ENCODE data around the gene TMEM269.

TMEM269 gene

DNA sequence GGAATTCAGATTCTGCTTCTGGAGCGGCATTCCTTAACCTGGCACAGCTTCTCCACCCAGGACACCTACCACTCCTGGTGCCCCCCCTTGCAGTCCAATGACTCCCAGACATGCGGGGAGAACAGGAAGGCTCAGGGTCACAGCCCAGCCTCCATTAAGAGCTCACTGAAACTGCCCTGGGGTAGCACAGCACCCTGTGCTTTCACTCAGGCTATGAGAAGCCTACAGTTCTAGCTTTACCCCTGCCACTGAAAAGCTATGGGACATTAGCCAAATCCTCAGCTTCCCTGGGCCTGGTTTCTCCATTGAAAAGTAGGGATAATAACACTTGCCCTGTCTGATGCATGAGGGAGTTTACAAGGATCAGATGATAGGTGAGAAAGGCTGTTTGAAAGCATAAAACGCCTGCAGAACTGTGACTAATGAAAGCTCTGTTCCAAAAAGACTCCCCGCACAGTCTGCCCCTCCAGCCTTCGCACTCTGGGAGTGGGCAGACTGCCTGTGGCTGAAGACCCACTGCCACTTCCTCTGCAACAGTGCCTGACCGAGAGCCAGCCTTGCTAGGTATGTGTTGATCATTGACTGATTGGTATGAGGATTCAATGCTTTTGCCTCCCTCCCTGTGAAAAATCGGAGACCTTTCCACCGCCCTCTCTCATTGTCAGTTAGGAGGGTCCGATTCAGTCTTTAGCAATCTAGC lies 42.0 kb upstream of the TMEM269 start:
- H3K4me3 ChIP-seq (ENCODE audit: low read depth, low read length), result no peak overlapping the region
- TF ChIP-seq, protein P1, sequence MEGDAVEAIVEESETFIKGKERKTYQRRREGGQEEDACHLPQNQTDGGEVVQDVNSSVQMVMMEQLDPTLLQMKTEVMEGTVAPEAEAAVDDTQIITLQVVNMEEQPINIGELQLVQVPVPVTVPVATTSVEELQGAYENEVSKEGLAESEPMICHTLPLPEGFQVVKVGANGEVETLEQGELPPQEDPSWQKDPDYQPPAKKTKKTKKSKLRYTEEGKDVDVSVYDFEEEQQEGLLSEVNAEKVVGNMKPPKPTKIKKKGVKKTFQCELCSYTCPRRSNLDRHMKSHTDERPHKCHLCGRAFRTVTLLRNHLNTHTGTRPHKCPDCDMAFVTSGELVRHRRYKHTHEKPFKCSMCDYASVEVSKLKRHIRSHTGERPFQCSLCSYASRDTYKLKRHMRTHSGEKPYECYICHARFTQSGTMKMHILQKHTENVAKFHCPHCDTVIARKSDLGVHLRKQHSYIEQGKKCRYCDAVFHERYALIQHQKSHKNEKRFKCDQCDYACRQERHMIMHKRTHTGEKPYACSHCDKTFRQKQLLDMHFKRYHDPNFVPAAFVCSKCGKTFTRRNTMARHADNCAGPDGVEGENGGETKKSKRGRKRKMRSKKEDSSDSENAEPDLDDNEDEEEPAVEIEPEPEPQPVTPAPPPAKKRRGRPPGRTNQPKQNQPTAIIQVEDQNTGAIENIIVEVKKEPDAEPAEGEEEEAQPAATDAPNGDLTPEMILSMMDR (IDR thresholded peaks at IDR 0.05; ENCODE audit: low read depth, low read length, missing control alignments), result no peak
- no peak for DNase-seq (ENCODE audit: low read depth)

DNA sequence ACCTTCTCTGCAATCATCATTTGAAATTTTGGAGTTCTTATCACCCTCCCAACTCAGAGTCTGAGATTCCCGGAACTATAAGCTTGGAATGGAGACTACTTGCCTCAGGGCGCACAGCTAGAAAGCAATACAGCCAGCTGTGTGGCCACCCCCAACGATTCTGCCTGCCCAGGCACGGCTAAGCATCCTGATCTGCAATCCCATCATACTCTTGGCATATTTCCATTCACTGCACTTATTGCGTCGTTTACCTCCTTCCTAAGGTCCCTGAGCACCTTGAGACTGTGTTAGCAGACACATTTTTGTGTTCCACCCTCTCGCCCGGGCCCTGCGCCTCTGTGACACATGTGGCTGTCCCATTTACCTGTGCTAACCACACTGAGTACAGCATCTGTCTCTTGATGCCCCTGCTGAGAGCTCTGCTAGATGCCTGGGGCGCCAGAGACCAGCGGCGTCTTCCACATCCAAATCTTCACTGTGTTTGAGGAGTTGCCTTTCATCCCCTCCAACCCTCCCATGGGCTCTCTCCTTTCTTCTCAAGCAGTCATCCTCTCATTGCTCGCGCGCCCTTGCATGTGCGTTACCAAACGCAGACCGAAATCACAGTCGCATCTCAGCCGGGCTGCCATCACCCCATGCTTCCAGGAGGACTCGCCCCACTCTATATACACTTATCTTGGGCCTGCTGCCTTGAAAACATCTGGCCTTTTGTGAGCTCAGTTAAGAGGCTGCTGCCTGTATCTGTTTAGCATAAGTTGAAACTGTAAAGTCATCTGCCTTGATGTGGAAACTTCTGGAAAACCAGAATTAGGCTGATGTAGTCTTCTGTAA lies 41.3 kb upstream of the TMEM269 start:
- no peak overlapping the region for H3K4me3 ChIP-seq (ENCODE audit: low read depth, low read length)
- TF ChIP-seq, protein P1 (IDR thresholded peaks at IDR 0.05; ENCODE audit: low read depth, low read length, missing control alignments), result no peak
- no peak for DNase-seq (ENCODE audit: low read depth)

DNA sequence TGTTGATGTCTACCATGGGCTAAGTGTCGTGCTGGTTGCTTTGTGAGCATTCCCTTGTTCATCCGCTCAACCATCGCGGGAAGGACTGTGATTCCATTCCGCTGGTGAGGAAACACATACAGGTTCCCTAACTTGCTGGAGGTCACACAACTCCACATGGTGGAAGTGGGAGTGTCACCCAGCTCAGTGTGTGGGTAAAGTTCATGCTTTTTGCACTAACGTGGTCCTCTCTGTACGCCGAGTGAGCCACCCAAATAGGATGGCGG lies 40.7 kb upstream of the TMEM269 start:
- no peak overlapping the region for H3K4me3 ChIP-seq (ENCODE audit: low read depth, low read length)
- TF ChIP-seq, protein P1 (IDR thresholded peaks at IDR 0.05; ENCODE audit: low read depth, low read length, missing control alignments), result no peak
- no peak for DNase-seq (ENCODE audit: low read depth)

DNA sequence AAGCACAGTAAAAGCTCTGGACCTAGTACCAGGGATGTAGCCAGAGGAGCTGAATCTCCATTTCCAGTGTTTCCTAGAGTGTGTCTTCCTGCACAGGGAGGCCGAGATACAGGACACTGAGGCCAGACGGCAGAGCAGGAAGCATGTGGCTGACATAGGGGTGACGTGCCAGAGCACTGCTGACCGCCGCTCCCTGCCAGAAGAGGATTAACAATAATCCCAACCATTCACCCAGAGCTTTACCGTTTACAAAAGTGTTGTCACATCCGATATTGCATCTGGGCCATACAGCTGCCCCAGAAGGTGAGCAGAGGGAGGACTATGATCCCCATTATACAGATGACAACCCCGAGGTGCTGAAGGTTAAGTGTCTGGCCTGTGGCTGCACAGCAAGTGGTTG lies 38.9 kb upstream of the TMEM269 start:
- no peak for DNase-seq (ENCODE audit: low read depth)
- TF ChIP-seq, protein P1 (IDR thresholded peaks at IDR 0.05; ENCODE audit: low read depth, low read length, missing control alignments), result no peak
- H3K4me3 ChIP-seq (ENCODE audit: low read depth, low read length), result no peak overlapping the region

DNA sequence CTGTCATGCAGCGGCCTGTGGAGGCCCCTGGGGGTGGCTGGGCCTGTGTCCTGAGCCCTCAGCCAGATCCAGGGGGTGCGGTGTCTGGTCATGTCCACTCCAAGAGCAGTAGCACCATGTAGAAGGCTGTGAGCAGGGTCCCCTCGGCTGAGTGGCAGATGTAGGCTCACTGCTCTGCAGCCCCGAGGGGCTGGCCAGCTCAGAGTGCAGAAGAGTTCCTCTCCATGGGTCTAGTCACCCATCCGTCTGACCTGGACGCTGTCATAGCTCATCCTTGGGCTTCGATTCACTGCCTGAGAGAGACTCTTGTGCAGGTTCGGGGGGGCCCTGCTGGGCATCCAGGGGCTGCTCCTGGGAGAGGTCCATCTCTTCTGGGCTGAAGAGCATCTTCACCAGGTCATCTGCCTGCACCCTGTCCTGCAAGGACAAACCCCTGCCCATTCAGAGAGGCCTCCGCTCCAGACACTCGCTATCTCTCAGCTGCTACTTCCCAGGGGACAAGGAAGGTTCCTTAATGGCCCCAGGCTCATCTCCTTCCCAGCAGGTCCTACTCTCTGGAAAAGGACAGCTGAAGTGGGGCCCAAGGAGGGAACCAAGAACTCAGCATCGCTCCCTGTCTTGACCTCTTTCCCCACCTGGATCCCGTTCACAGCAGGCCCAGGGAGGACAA lies 38.2 kb upstream of the TMEM269 start:
- H3K4me3 ChIP-seq (ENCODE audit: low read depth, low read length), result no peak overlapping the region
- no peak for DNase-seq (ENCODE audit: low read depth)
- TF ChIP-seq, protein P1 (IDR thresholded peaks at IDR 0.05; ENCODE audit: low read depth, low read length, missing control alignments), result no peak

DNA sequence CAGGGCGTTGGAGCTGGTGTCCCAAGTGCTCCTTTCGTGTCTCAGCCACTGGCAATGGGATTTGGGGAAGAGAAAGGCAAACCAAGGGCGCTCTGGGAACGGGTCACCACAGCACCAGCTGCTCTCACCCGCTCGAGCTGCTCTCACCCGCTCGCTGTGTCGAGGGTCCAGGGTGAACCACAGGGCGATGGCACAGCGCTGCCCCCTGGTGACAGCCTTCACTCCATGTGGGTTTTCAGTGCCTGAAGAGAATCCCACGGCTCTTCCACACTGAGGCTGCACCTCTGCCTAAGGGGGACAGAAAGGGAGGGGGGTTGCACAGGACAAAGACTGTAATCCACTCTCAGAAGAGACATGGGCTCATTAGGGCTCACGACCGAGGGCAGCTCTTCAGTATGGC lies 37.7 kb upstream of the TMEM269 start:
- TF ChIP-seq, protein P1 (IDR thresholded peaks at IDR 0.05; ENCODE audit: low read depth, low read length, missing control alignments), result peak; percentile 67
- H3K4me3 ChIP-seq (ENCODE audit: low read depth, low read length), result no peak overlapping the region
- DNase-seq (ENCODE audit: low read depth), result no peak

All from GM12864 (cell line).